Hepatocyte (in vitro differentiated cells): ENCODE results near the gene ABL2. TPM values are rescaled to one million over a fixed set of nuclear protein-coding genes. Genes with fewer than 3 reads are reported as not detected.
A peak's percentile ranks its signal among the peaks of the same experiment; 100 is the strongest.

Experiments used
- DNase-seq: peaks from one replicate; pipeline ENCODE4 v3.0.0-alpha.2; 2016; ENCODE audit warnings: low spot score
- H2AFZ ChIP-seq: fragments of 200-600 bp; sonication (generic); 2 replicates; pipeline ENCODE4 v1.6.0; 2016; ENCODE audit warnings: antibody characterized with exemption, mild to moderate bottlenecking
- H3K27ac ChIP-seq: fragments of 200-600 bp; sonication (generic); 2 replicates; pipeline ENCODE4 v1.5.1; 2016; ENCODE audit warnings: mild to moderate bottlenecking
- H3K27me3 ChIP-seq: fragments of 200-600 bp; sonication (generic); 2 replicates; pipeline ENCODE4 v1.6.1; 2016
- H3K36me3 ChIP-seq: fragments of 200-600 bp; sonication (generic); replicated peaks from 2 replicates; pipeline ENCODE4 v1.5.1; 2016; ENCODE audit warnings: low read depth; ENCODE audit not compliant: insufficient read depth
- H3K4me1 ChIP-seq: fragments of 200-600 bp; sonication (generic); 2 replicates; pipeline ENCODE4 v1.5.1; 2016; ENCODE audit warnings: mild to moderate bottlenecking, moderate library complexity; ENCODE audit not compliant: insufficient read depth
- H3K4me2 ChIP-seq: fragments of 200-600 bp; sonication (generic); 2 replicates; pipeline ENCODE4 v1.6.0; 2016
- H3K4me3 ChIP-seq: fragments of 200-600 bp; sonication (generic); 2 replicates; pipeline ENCODE4 v1.5.1; 2016; ENCODE audit warnings: mild to moderate bottlenecking
- H3K79me2 ChIP-seq: fragments of 200-600 bp; sonication (generic); 2 replicates; pipeline ENCODE4 v1.6.0; 2017; ENCODE audit warnings: mild to moderate bottlenecking
- H3K9me2 ChIP-seq: fragments of 200-600 bp; sonication (generic); replicated peaks from 2 replicates; pipeline ENCODE4 v1.6.0; 2017; ENCODE audit warnings: mild to moderate bottlenecking; ENCODE audit not compliant: insufficient read depth
- H3K9me3 ChIP-seq: fragments of 200-600 bp; sonication (generic); 2 replicates; pipeline ENCODE4 v1.5.1; 2016; ENCODE audit warnings: low read depth, mild to moderate bottlenecking
- H4K20me1 ChIP-seq: fragments of 200-600 bp; sonication (generic); 2 replicates; pipeline ENCODE4 v1.6.0; 2016; ENCODE audit warnings: mild to moderate bottlenecking; ENCODE audit not compliant: insufficient read depth, poor library complexity, severe bottlenecking
- CTCF ChIP-seq: fragments of 200-600 bp; sonication (generic); IDR thresholded peaks from 2 replicates; pipeline ENCODE4 v1.5.1; 2016; ENCODE audit warnings: antibody characterized with exemption, mild to moderate bottlenecking; ENCODE audit not compliant: poor library complexity
- EZH2 ChIP-seq: fragments of 200-600 bp; sonication (generic); IDR thresholded peaks from 2 replicates; pipeline ENCODE4 v1.6.1; 2016; ENCODE audit warnings: antibody characterized with exemption, mild to moderate bottlenecking, borderline replicate concordance
- EZH2phosphoT487 ChIP-seq: fragments of 200-600 bp; sonication (generic); IDR thresholded peaks from one replicate; pipeline ENCODE4 v1.6.1; 2018; ENCODE audit warnings: antibody characterized with exemption, mild to moderate bottlenecking, low read depth, moderate library complexity; ENCODE audit not compliant: unreplicated experiment, severe bottlenecking
- WGBS: methylation state at CpG from one replicate; pipeline ENCODE4 v1.1.6; 2016; ENCODE audit warnings: low lambda C conversion rate; ENCODE audit errors: missing lambda C conversion rate; 5-methylcytosine and 5-hydroxymethylcytosine counted together
- polyA plus RNA-seq: library from polyadenylated mRNA; unstranded; fragments of >200 nt; fragmentation: Nextera tagmentation; extraction: Ambion mirVana; gene quantifications from 2 replicates; pipeline ENCODE4 v1.2.1, GENCODE V29; 2016
- total RNA-seq: library from RNA; depleted of rRNA; stranded (reverse); fragments of >200 nt; gene quantifications from 2 replicates; pipeline ENCODE4 v1.2.3, GENCODE V29; 2014

Gene ABL2
- total and polyA plus RNA-seq, 2 experiments from 2014 or later, result 8.6 to 11.6 TPM

DNA sequence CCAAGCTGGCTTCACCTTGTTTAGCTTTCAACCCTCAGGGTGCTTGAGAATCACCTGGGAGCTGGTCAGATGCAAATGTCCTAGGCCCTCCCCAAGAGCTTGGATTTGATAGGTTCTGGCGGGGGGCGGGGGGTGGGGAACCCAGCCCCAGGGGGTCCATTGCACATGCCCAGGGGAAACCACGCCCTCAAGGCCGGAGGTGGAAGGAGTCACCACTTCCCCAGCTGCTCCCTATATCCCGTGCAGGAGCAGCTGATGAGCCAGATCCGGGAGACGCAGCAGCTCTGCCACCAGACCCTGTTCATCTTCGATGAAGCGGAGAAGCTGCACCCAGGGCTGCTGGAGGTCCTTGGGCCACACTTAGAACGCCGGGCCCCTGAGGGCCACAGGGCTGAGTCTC, 141.8 kb downstream of the ABL2 start:
- Histone ChIP-seq H3K4me1 (peaks cover 6% of the 10 kb centered on the region), H3K4me3 (no peak overlapping the region), H3K27me3 (no peaks in the 10 kb centered on the region), H3K9me3 (no peaks in the 10 kb centered on the region), H3K79me2 (peaks cover 20% of the 10 kb centered on the region), H3K4me2 (no peak overlapping the region), H2AFZ (no peak overlapping the region), H3K36me3 (no peaks in the 10 kb centered on the region), H4K20me1 (no peaks in the 10 kb centered on the region), H3K9me2 (no peaks in the 10 kb centered on the region), H3K27ac (no peak overlapping the region)
- DNase-seq, result no peak
- TF ChIP-seq EZH2phosphoT487 (no peak), CTCF (no peak), EZH2 (no peak)
- whole genome bisulfite sequencing, result 65% methylated on average over 11 of the region's 11 CpGs

DNA sequence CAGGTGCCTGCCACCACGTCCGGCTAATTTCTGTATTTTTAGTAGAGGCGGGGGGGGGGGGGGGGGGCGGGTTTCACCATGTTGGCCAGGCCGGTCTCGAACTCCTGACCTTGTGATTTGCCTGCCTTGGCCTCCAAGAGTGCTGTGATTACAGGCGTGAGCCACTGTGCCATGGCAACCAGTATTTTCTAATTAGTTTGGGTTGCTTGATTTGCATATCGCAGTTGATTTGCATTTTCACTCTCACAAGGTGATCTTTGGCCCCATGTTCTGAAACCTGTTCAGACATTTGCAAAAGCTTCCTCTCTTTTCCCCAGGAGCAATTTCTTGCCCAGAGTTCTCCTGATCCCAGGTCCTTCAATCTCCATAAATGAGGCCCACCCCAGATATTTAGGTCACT, 145.9 kb downstream of the ABL2 start:
- no peak for DNase-seq
- H3K79me2 ChIP-seq, result peaks cover 27% of the 10 kb centered on the region
- no peaks in the 10 kb centered on the region for H3K27me3 ChIP-seq
- TF ChIP-seq EZH2phosphoT487 (no peak), CTCF (no peak), EZH2 (no peak)
- peak overlapping the region; percentile 100 for H3K4me2 ChIP-seq
- 92% methylated on average over 7 of the region's 8 CpGs for WGBS
- H3K27ac ChIP-seq, result no peak overlapping the region
- H3K9me3 ChIP-seq, result no peaks in the 10 kb centered on the region
- H3K4me1 ChIP-seq, result peaks cover 16% of the 10 kb centered on the region
- H3K9me2 ChIP-seq, result no peaks in the 10 kb centered on the region
- H2AFZ ChIP-seq, result no peak overlapping the region
- no peak overlapping the region for H3K4me3 ChIP-seq
- H3K36me3 ChIP-seq, result no peaks in the 10 kb centered on the region
- no peaks in the 10 kb centered on the region for H4K20me1 ChIP-seq

DNA sequence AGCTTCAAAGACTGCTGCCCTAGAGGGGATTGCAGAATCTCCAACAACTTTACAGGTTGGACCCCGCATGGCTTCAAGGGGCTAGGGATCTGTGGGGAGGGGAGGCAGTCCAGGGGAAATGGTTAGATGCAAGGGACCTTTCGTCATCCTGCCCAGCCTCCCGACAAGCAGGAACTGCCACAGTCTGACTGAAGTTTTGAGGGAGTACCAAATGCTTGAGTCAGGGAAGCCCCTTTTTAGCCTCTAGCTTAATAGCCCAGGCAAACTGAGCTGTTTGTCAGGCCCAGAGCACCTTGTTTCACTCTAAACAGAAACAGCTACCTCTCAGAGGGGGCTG, 146.5 kb downstream of the ABL2 start:
- no peaks in the 10 kb centered on the region for H3K27me3 ChIP-seq
- H3K9me2 ChIP-seq, result no peaks in the 10 kb centered on the region
- peaks cover 27% of the 10 kb centered on the region for H3K79me2 ChIP-seq
- H3K9me3 ChIP-seq, result no peaks in the 10 kb centered on the region
- H3K36me3 ChIP-seq, result no peaks in the 10 kb centered on the region
- H3K4me2 ChIP-seq, result peak overlapping the region; percentile 100
- H4K20me1 ChIP-seq, result no peaks in the 10 kb centered on the region
- 17% methylated on average over 3 of the region's 3 CpGs for WGBS
- TF ChIP-seq CTCF (no peak), EZH2 (no peak), EZH2phosphoT487 (no peak)
- peak overlapping the region; percentile 55 for H2AFZ ChIP-seq
- no peak for DNase-seq
- peak overlapping the region; percentile 85 for H3K27ac ChIP-seq
- peak overlapping the region; percentile 86 for H3K4me3 ChIP-seq
- H3K4me1 ChIP-seq, result peaks cover 16% of the 10 kb centered on the region

DNA sequence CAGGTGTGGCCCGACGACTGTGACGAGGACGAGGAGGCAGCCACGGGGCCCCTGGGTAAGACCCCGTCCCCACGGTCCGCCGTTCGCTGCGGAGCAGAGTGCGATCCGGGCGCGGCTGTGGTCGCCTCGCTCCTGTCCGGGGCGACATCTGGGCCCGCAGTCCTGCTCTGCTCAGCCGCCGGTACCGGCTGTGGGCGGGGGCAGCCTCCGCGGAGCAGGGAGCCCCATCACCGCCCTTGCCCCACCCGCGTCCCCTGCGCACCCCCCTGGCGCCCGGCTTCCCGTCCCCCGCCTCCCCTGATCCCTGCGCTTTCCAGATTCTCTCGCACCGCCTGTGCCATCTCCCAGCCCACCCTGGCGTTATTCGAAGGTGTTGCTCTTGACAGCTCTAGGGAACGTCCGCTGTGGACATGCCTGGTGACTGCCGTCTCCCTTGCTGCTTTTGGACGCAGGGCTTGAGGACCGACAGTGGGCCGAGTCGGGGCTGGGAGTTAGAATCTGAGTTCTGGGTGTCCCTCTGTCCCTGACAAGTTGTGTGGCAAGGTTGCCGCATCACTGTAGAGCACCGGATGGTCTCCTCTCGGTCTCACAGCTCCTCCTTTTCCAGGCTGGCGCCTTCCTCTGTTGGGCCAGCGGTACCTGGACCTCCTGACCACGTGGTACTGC, 147.0 kb downstream of the ABL2 start:
- DNase-seq, result peak; percentile 35
- H4K20me1 ChIP-seq, result no peaks in the 10 kb centered on the region
- 1% methylated on average over 38 of the region's 52 CpGs for WGBS

More for the DNA sequence above, 147.0 kb downstream of the ABL2 start:
- H3K27ac ChIP-seq, result peak overlapping the region; percentile 85
- H3K9me2 ChIP-seq, result no peaks in the 10 kb centered on the region
- TF ChIP-seq EZH2, result no peak
- no peak for TF ChIP-seq CTCF
- TF ChIP-seq EZH2phosphoT487, result no peak
- peaks cover 16% of the 10 kb centered on the region for H3K4me1 ChIP-seq
- no peaks in the 10 kb centered on the region for H3K36me3 ChIP-seq
- H2AFZ ChIP-seq, result peak overlapping the region; percentile 55
- no peaks in the 10 kb centered on the region for H3K9me3 ChIP-seq
- H3K79me2 ChIP-seq, result peaks cover 27% of the 10 kb centered on the region
- peak overlapping the region; percentile 100 for H3K4me2 ChIP-seq
- H3K4me3 ChIP-seq, result peak overlapping the region; percentile 86
- no peaks in the 10 kb centered on the region for H3K27me3 ChIP-seq
